IPS-NIHi7 (cell line): ENCODE data around the gene LMNTD1.
"Not testable (repeated sequence)": the region's sequence is repeated elsewhere in the genome, so short reads cannot be mapped to it uniquely, and the experiment has no call there.

ENCODE experiments used
- DNase-seq: peaks from one replicate; pipeline ENCODE4 v3.0.0; 2012; ENCODE audit warnings: mixed read lengths; ENCODE audit errors: extremely low spot score

LMNTD1 gene

GRCh38 chr12:25433024-25433423 is 120.1 kb downstream of the LMNTD1 start:
- DNase-seq = no peak

- no peak for DNase-seq
Measured at GRCh38 chr12:25427337-25428249, 125.5 kb downstream of the LMNTD1 start.

GRCh38 chr12:25426821-25427220 is 126.3 kb downstream of the LMNTD1 start:
- not testable (repeated sequence) for DNase-seq
